AG10803 (cell line): ENCODE data around the gene SHROOM2.
A peak's percentile ranks its signal among the peaks of the same experiment; 100 is the strongest.

Experiments used
- DNase-seq: peaks from one replicate; pipeline ENCODE4 v3.0.0; 2010; ENCODE audit warnings: low read depth
- H3K4me3 ChIP-seq: 2 replicates; pipeline ENCODE4 v1.5.1; 2011; ENCODE audit warnings: mild to moderate bottlenecking, low read length, control low read depth
- CTCF ChIP-seq: conservative IDR thresholded peaks from 2 replicates; pipeline ENCODE4 v1.5.1; 2011; ENCODE audit warnings: mild to moderate bottlenecking, low read length, control low read depth, inconsistent platforms

The SHROOM2 gene

GRCh38 chrX:9859711-9860555 lies 73.7 kb downstream of the SHROOM2 start:
- peak; percentile 69 for DNase-seq
- no peak for TF ChIP-seq CTCF
- no peak overlapping the region for H3K4me3 ChIP-seq

- DNase-seq: no peak
- TF ChIP-seq CTCF: no peak
- H3K4me3 ChIP-seq: no peak overlapping the region
Observed at GRCh38 chrX:9860826-9861225, 74.6 kb downstream of the SHROOM2 start.

- TF ChIP-seq CTCF: no peak
- H3K4me3 ChIP-seq: no peak overlapping the region
- no peak for DNase-seq
Observed at GRCh38 chrX:9861711-9862110, 75.5 kb downstream of the SHROOM2 start.

GRCh38 chrX:9862525-9862924 lies 76.3 kb downstream of the SHROOM2 start:
- no peak overlapping the region for H3K4me3 ChIP-seq
- DNase-seq: no peak
- TF ChIP-seq CTCF: no peak

GRCh38 chrX:9862953-9863352 lies 76.7 kb downstream of the SHROOM2 start:
- no peak for DNase-seq
- H3K4me3 ChIP-seq: no peak overlapping the region
- no peak for TF ChIP-seq CTCF

- DNase-seq: no peak
- no peak overlapping the region for H3K4me3 ChIP-seq
- TF ChIP-seq CTCF: no peak
Observed at GRCh38 chrX:9864011-9864410, 77.8 kb downstream of the SHROOM2 start.

- no peak overlapping the region for H3K4me3 ChIP-seq
- no peak for DNase-seq
- no peak for TF ChIP-seq CTCF
Observed at GRCh38 chrX:9865804-9866472, 79.7 kb downstream of the SHROOM2 start.
